OCI-LY7 (cell line): ENCODE results near the gene KCNK5.

Experiments
- EZH2phosphoT487 ChIP-seq: fragments of 200-600 bp; sonication (generic); IDR thresholded peaks from 2 replicates; pipeline ENCODE4 v1.6.1; 2018; ENCODE audit warnings: low read depth, borderline replicate concordance, mild to moderate bottlenecking, mixed run types, antibody characterized with exemption, low read length, moderate library complexity, mixed read lengths
- TF ChIP-seq, protein P1 (sequence below): fragments of 200-600 bp; sonication (generic); conservative IDR thresholded peaks from 2 replicates; pipeline ENCODE4 v1.5.1; 2014; ENCODE audit warnings: mild to moderate bottlenecking, antibody characterized with exemption, low read length, moderate library complexity, mixed read lengths

- TF ChIP-seq, protein P1, sequence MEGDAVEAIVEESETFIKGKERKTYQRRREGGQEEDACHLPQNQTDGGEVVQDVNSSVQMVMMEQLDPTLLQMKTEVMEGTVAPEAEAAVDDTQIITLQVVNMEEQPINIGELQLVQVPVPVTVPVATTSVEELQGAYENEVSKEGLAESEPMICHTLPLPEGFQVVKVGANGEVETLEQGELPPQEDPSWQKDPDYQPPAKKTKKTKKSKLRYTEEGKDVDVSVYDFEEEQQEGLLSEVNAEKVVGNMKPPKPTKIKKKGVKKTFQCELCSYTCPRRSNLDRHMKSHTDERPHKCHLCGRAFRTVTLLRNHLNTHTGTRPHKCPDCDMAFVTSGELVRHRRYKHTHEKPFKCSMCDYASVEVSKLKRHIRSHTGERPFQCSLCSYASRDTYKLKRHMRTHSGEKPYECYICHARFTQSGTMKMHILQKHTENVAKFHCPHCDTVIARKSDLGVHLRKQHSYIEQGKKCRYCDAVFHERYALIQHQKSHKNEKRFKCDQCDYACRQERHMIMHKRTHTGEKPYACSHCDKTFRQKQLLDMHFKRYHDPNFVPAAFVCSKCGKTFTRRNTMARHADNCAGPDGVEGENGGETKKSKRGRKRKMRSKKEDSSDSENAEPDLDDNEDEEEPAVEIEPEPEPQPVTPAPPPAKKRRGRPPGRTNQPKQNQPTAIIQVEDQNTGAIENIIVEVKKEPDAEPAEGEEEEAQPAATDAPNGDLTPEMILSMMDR, result no peak
- TF ChIP-seq EZH2phosphoT487, result no peak
These were observed 36.5 kb downstream of the KCNK5 start for GRCh38 chr6:39192736-39193135.
